GM12878 (cell line): Measurements from ENCODE around the gene SLC24A4. TPM values are rescaled to one million over a fixed set of nuclear protein-coding genes. Genes with fewer than 3 reads are reported as not detected.

Experiments used
- ATAC-seq: fragments of 200-7000 bp; cut with Tn5 transposase; 3 replicates; pipeline ENCODE4 v1.9.1; 2020; ENCODE audit warnings: mild to moderate bottlenecking, moderate library complexity
- BruUV-seq: library from RNA; stranded (reverse); fragments of 400-500 nt; replicated peaks from 2 replicates; lab custom pipeline; 2021; lab: Mats Ljungman, UMichigan
- CTCF ChIA-PET: fragments of 300-600 bp; sonication (Branson Sonifier 250); formaldehyde crosslinking; extraction: SDS; loops from one replicate; lab custom pipeline; 2021; ENCODE audit warnings: inconsistent platforms; lab: Yijun Ruan, JAX
- POLR2A ChIA-PET: fragments of 350-600 bp; formaldehyde crosslinking; extraction: SDS; loops from one replicate; lab custom pipeline; 2021; ENCODE audit warnings: inconsistent platforms; lab: Charles Lee
- RAD21 ChIA-PET: fragments of 300-600 bp; sonication (Branson Sonifier 250); formaldehyde crosslinking; loops from one replicate; lab custom pipeline; 2023; ENCODE audit warnings: antibody characterized with exemption; ENCODE audit not compliant: unreplicated experiment; lab: Charles Lee
- SMC1A ChIA-PET: fragments of 300-600 bp; sonication (Branson Sonifier 250); formaldehyde crosslinking; loops from one replicate; lab custom pipeline; 2023; ENCODE audit not compliant: unreplicated experiment, uncharacterized antibody; lab: Charles Lee
- DNase-seq: peaks from one replicate; pipeline ENCODE4 v3.0.0-alpha.2; 2011; ENCODE audit warnings: low read depth, low spot score
- FAIRE-seq: peaks from 3 replicates; lab custom pipeline; 2011; peaks lifted over from hg19 to GRCh38; lab: Jason Lieb, UNC
- H2AFZ ChIP-seq: 2 replicates; pipeline ENCODE4 v1.6.0; 2011; ENCODE audit warnings: low read depth, low read length, control low read depth; ENCODE audit not compliant: control insufficient read depth
- H3K27ac ChIP-seq: 2 replicates; pipeline ENCODE4 v1.5.1; 2011; ENCODE audit warnings: control low read depth; ENCODE audit not compliant: control insufficient read depth, insufficient read depth
- H3K27me3 ChIP-seq, 2 experiments: replicated peaks in 1 of 2; 2 replicates each; pipeline versions ENCODE4 v1.6.0 to v1.6.1; 2011; ENCODE audit warnings: low read length in 1 of 2; ENCODE audit not compliant: control insufficient read depth in 2 of 2, insufficient read depth in 2 of 2
- H3K36me3 ChIP-seq, 2 experiments: 2 replicates each; pipeline ENCODE4 v1.5.1; 2011; ENCODE audit warnings: low read length in 1 of 2; ENCODE audit not compliant: control insufficient read depth in 2 of 2, insufficient read depth in 2 of 2
- H3K4me1 ChIP-seq: 2 replicates; pipeline ENCODE4 v1.6.1; 2011; ENCODE audit warnings: mild to moderate bottlenecking, low read length, moderate library complexity, mixed read lengths; ENCODE audit not compliant: control insufficient read depth, insufficient read depth
- H3K4me2 ChIP-seq: 2 replicates; pipeline ENCODE4 v1.6.0; 2011; ENCODE audit warnings: control low read depth; ENCODE audit not compliant: control insufficient read depth, insufficient read depth
- H3K4me3 ChIP-seq: fragments of 200-600 bp; sonication (generic); 2 replicates; pipeline ENCODE4 v1.5.1; 2016
- H3K79me2 ChIP-seq: 2 replicates; pipeline ENCODE4 v1.6.0; 2011; ENCODE audit warnings: low read length; ENCODE audit not compliant: control insufficient read depth, insufficient read depth
- H3K9ac ChIP-seq: 2 replicates; pipeline ENCODE4 v1.8.0; 2011; ENCODE audit warnings: low read length, control low read depth, mixed read lengths; ENCODE audit not compliant: control insufficient read depth, insufficient read depth
- H3K9me3 ChIP-seq: replicated peaks from 3 replicates; pipeline ENCODE4 v1.5.1; 2011; ENCODE audit warnings: mild to moderate bottlenecking, low read length; ENCODE audit not compliant: control insufficient read depth, insufficient read depth
- H4K20me1 ChIP-seq: 2 replicates; pipeline ENCODE4 v1.6.0; 2011; ENCODE audit not compliant: control insufficient read depth, insufficient read depth
- ASH2L ChIP-seq: fragments of 300-600, 200-600 bp; sonication (generic); IDR thresholded peaks from 2 replicates; pipeline ENCODE4 v1.6.1; 2017; ENCODE audit warnings: low read depth, mild to moderate bottlenecking, borderline replicate concordance
- BRCA1 ChIP-seq: IDR thresholded peaks from 2 replicates; pipeline ENCODE4 v1.6.1; 2011; ENCODE audit warnings: low read depth, low read length, improper control_type of control experiment
- CHD4 ChIP-seq: fragments of 200-600 bp; sonication (generic); IDR thresholded peaks from 2 replicates; pipeline ENCODE4 v1.6.1; 2016; ENCODE audit warnings: mild to moderate bottlenecking
- IRF4 ChIP-seq: IDR thresholded peaks from 2 replicates; pipeline ENCODE4 v1.6.1; 2011; ENCODE audit warnings: low read depth, low read length
- NFYA ChIP-seq: IDR thresholded peaks from 2 replicates; pipeline ENCODE4 v1.6.1; 2011; ENCODE audit warnings: low read depth, mild to moderate bottlenecking, low read length, improper control_type of control experiment, borderline replicate concordance
- PRDM15 ChIP-seq: fragments of 450-650 bp; formaldehyde crosslinking; IDR thresholded peaks from 2 replicates; pipeline ENCODE4 v1.4.0; 2020; ENCODE audit warnings: mild to moderate bottlenecking, moderate library complexity
- RAD21 ChIP-seq: IDR thresholded peaks from 2 replicates; pipeline ENCODE4 v1.6.1; 2011; ENCODE audit warnings: mild to moderate bottlenecking, low read depth, low read length, moderate library complexity; ENCODE audit not compliant: insufficient read depth
- SIN3A ChIP-seq: IDR thresholded peaks from 2 replicates; pipeline ENCODE4 v1.6.1; 2012; ENCODE audit warnings: low read depth, low read length, improper control_type of control experiment
- ZNF217 ChIP-seq: fragments of 450-650 bp; IDR thresholded peaks from 2 replicates; pipeline ENCODE4 v1.6.1; 2017; ENCODE audit warnings: antibody characterized with exemption, mild to moderate bottlenecking
- WGBS: methylation state at CpG from one replicate; pipeline ENCODE4 v1.1.6; 2016; ENCODE audit warnings: low lambda C conversion rate; ENCODE audit not compliant: insufficient replicate concordance, insufficient coverage; ENCODE audit errors: missing lambda C conversion rate; 5-methylcytosine and 5-hydroxymethylcytosine counted together
- in situ Hi-C: fragments of 300-500 bp; cut with MboI; formaldehyde crosslinking; loops from 9 replicates; pipeline ENCODE4 v1.14.3; 2018; ENCODE audit warnings: mixed read lengths
- intact Hi-C: fragments of 100-400 bp; cut with micrococcal nuclease; formaldehyde crosslinking; loops from one replicate; pipeline ENCODE4 v1.14.2; 2022; ENCODE audit not compliant: unreplicated experiment
- polyA plus RNA-seq, 11 experiments: library from polyadenylated mRNA; depleted of rRNA in 4 of 11; unstranded in 6 of 11; stranded (reverse) in 5 of 11; fragments of >200 nt; fragmentation: Nextera tagmentation in 4 of 11; fragmentation: Illumina TruSeq in 1 of 11; extraction: Ambion mirVana in 4 of 11; extraction: Trizol in 1 of 11; gene quantifications; 1 replicate in 1 of 11; 2 replicates in 10 of 11; pipeline versions ENCODE4 v1.2.1 to v1.2.3, GENCODE V29; 2011 to 2016; ENCODE audit warnings: inconsistent platforms in 2 of 11, missing spikeins in 2 of 11, low read depth in 1 of 11
- total RNA-seq, 4 experiments: library from RNA; depleted of rRNA in 3 of 4; stranded (reverse); fragments of >200 nt in 3 of 4; fragmentation: Illumina TruSeq in 1 of 4; extraction: Trizol in 1 of 4; gene quantifications; 2 replicates each; pipeline versions ENCODE4 v1.2.1 to v1.2.3, GENCODE V29; 2013 to 2021
- TF ChIP-seq, protein P1 (sequence below): fragments of 450-650 bp; IDR thresholded peaks from 2 replicates; pipeline ENCODE4 v1.6.1; 2016; ENCODE audit warnings: mild to moderate bottlenecking, moderate library complexity, borderline replicate concordance
- TF ChIP-seq, protein P2 (sequence below): IDR thresholded peaks from 2 replicates; pipeline ENCODE4 v1.6.1; 2012; ENCODE audit warnings: low read length, inconsistent platforms

The SLC24A4 gene
- total and polyA plus RNA-seq, 10 of the 15 experiments (the other 5 are each of a cell fraction or from before 2014, with no cell fraction given): under 0.01 to 0.46 (median 0.04) TPM; not detected in 5

DNA sequence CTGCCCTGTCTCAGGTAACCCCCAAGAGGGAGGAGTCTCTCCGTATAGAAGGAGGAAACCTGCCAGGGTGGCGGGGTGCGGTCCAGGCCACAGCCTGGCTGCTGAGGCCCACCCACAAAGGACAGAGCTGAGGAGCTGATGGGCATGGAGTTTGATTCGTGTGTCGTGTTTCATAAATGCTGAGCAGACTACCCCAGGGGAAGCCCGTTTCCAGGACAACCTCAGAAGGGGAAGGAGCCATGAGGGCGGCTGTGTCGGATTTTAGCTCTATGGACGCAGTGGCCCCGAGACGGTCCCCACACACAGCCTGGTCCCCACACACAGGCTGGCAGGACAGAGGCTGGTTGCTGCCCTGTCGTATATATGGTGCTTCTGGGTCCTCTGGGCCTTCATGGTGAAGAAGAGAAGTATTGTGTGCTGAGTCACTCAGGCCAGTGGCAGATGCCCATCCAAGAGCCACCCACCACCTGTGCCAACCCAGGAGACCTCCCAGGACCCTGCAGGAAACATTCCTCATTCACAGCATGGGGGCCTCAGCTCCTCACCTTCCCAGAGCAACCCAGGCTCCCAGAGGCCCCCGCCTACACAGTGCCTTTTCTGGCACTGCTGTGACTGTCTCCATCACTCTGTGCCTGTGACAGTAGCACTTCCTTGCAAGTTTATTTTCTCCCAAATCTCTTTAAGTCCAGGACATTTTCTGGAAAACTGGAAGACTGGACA, 127.5 kb downstream of the SLC24A4 start:
- peaks cover 5% of the 10 kb centered on the region for H3K4me1 ChIP-seq
- no TSS peak for BruUV-seq
- no peaks in the 10 kb centered on the region for H3K36me3 ChIP-seq
- no peak overlapping the region for H3K4me2 ChIP-seq
- H3K9me3 ChIP-seq: peaks cover 1% of the 10 kb centered on the region; the same call in 1 of the 3 replicates
- H3K79me2 ChIP-seq: no peaks in the 10 kb centered on the region
- ChIA-PET CTCF (no interaction called here), SMC1A (interaction anchor here (0.8 kb wide), 1 partner anchor 98 kb away, joined by 3 read pairs; no protein-coding TSS in a partner anchor), RAD21 (interaction anchor here (0.6 kb wide), 1 partner anchor 248 kb away, joined by 3 read pairs; no protein-coding TSS in a partner anchor), POLR2A (interaction anchor here (0.6 kb wide), 1 partner anchor 267 kb away, joined by 3 read pairs; no protein-coding TSS in a partner anchor)
- peak; percentile 43 for ATAC-seq
- in situ Hi-C loops: no loop called here
- H4K20me1 ChIP-seq: no peaks in the 10 kb centered on the region
- intact Hi-C loops: no loop called here
- H3K27ac ChIP-seq: no peak overlapping the region
- no peak overlapping the region for H3K4me3 ChIP-seq
- H2AFZ ChIP-seq: no peak overlapping the region
- no peaks in the 10 kb centered on the region for H3K27me3 ChIP-seq
- DNase-seq: no peak
- WGBS: 41% methylated on average over 13 of the region's 13 CpGs
- FAIRE-seq: no peak
- no peak overlapping the region for H3K9ac ChIP-seq
- TF ChIP-seq BRCA1 (no peak), ASH2L (no peak), NFYA (no peak), ZNF217 (no peak), RAD21 (no peak), CHD4 (no peak), IRF4 (no peak), SIN3A (no peak), PRDM15 (CRISPR knock-in tag) (no peak)
- TF ChIP-seq, protein P1, sequence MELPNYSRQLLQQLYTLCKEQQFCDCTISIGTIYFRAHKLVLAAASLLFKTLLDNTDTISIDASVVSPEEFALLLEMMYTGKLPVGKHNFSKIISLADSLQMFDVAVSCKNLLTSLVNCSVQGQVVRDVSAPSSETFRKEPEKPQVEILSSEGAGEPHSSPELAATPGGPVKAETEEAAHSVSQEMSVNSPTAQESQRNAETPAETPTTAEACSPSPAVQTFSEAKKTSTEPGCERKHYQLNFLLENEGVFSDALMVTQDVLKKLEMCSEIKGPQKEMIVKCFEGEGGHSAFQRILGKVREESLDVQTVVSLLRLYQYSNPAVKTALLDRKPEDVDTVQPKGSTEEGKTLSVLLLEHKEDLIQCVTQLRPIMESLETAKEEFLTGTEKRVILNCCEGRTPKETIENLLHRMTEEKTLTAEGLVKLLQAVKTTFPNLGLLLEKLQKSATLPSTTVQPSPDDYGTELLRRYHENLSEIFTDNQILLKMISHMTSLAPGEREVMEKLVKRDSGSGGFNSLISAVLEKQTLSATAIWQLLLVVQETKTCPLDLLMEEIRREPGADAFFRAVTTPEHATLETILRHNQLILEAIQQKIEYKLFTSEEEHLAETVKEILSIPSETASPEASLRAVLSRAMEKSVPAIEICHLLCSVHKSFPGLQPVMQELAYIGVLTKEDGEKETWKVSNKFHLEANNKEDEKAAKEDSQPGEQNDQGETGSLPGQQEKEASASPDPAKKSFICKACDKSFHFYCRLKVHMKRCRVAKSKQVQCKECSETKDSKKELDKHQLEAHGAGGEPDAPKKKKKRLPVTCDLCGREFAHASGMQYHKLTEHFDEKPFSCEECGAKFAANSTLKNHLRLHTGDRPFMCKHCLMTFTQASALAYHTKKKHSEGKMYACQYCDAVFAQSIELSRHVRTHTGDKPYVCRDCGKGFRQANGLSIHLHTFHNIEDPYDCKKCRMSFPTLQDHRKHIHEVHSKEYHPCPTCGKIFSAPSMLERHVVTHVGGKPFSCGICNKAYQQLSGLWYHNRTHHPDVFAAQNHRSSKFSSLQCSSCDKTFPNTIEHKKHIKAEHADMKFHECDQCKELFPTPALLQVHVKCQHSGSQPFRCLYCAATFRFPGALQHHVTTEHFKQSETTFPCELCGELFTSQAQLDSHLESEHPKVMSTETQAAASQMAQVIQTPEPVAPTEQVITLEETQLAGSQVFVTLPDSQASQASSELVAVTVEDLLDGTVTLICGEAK: no peak
- TF ChIP-seq, protein P2, sequence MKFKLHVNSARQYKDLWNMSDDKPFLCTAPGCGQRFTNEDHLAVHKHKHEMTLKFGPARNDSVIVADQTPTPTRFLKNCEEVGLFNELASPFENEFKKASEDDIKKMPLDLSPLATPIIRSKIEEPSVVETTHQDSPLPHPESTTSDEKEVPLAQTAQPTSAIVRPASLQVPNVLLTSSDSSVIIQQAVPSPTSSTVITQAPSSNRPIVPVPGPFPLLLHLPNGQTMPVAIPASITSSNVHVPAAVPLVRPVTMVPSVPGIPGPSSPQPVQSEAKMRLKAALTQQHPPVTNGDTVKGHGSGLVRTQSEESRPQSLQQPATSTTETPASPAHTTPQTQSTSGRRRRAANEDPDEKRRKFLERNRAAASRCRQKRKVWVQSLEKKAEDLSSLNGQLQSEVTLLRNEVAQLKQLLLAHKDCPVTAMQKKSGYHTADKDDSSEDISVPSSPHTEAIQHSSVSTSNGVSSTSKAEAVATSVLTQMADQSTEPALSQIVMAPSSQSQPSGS: no peak
